ENCODE measurements around the gene CA11. TPM values are rescaled to one million over a fixed set of nuclear protein-coding genes. Genes with fewer than 3 reads are reported as not detected.

CA11 gene
- total and polyA plus RNA-seq, 2 experiments from 2014 or later = 8.8 to 29.7 TPM

DNA sequence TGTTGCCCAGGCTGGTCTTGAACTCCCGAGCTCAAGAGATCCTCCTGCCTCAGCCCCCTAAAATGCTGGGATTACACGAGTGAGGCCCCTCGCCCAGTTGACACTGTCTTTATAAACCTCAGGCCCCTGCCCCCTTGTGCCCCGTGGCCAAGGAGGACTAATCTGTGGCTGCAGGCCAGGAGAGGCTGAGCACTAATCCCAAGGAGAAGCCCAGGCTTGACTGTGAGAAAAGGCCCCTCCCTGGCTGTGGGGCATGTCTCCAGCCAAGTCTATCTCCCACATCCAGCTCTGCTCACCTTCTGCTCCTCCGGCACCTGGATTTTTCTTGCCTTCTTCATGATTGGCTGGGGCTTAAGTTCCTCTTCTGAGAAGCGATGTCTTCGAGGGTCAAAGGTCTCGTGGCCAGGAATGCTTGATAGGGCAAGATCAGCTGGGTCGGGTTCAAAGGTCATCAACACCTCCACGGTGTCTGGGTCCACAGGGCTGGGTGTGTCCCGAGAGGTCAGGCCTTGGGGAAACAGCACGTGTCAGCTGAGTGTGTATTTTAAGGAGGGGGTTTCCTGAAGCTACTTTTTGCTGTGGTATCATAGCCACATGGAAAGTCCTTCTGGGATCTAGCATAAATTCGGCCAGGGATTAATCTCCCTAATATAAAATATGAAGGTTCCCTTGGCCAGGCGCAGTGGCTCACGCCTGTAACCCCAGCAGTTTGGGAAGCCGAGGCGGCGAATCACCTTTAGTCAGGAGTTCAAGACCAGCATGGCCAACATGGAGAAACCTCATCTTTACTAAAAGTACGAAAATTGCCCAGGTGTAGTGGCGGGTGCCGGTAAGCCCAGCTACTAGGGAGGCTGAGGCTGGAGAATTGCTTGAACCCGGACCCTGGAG, 12.6 kb downstream of the CA11 start:
- Mint-ChIP-seq H3K27me3 (ENCODE audit: insufficient read depth, low read depth, poor library complexity) (peaks cover 35% of the 10 kb centered on the region), H3K9me3 (no peaks in the 10 kb centered on the region; the same call in 2 of the 3 replicates), H3K27ac (no peak overlapping the region), H3K4me1 (peaks cover 31% of the 10 kb centered on the region), H3K36me3 (ENCODE audit: low read depth) (peaks cover 5% of the 10 kb centered on the region), H3K4me3 (peak overlapping the region; percentile 60; the same call in 2 of the 3 replicates)
- ATAC-seq (no peak), DNase-seq (ENCODE audit: low spot score) (no peak)
- H3K4me3 ChIP-seq = no peak overlapping the region
- TF ChIP-seq, protein P1, sequence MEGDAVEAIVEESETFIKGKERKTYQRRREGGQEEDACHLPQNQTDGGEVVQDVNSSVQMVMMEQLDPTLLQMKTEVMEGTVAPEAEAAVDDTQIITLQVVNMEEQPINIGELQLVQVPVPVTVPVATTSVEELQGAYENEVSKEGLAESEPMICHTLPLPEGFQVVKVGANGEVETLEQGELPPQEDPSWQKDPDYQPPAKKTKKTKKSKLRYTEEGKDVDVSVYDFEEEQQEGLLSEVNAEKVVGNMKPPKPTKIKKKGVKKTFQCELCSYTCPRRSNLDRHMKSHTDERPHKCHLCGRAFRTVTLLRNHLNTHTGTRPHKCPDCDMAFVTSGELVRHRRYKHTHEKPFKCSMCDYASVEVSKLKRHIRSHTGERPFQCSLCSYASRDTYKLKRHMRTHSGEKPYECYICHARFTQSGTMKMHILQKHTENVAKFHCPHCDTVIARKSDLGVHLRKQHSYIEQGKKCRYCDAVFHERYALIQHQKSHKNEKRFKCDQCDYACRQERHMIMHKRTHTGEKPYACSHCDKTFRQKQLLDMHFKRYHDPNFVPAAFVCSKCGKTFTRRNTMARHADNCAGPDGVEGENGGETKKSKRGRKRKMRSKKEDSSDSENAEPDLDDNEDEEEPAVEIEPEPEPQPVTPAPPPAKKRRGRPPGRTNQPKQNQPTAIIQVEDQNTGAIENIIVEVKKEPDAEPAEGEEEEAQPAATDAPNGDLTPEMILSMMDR (conservative IDR thresholded peaks at IDR 0.05; ENCODE audit: low read depth in 2 of 2) = no peak
- TF ChIP-seq, protein P2, sequence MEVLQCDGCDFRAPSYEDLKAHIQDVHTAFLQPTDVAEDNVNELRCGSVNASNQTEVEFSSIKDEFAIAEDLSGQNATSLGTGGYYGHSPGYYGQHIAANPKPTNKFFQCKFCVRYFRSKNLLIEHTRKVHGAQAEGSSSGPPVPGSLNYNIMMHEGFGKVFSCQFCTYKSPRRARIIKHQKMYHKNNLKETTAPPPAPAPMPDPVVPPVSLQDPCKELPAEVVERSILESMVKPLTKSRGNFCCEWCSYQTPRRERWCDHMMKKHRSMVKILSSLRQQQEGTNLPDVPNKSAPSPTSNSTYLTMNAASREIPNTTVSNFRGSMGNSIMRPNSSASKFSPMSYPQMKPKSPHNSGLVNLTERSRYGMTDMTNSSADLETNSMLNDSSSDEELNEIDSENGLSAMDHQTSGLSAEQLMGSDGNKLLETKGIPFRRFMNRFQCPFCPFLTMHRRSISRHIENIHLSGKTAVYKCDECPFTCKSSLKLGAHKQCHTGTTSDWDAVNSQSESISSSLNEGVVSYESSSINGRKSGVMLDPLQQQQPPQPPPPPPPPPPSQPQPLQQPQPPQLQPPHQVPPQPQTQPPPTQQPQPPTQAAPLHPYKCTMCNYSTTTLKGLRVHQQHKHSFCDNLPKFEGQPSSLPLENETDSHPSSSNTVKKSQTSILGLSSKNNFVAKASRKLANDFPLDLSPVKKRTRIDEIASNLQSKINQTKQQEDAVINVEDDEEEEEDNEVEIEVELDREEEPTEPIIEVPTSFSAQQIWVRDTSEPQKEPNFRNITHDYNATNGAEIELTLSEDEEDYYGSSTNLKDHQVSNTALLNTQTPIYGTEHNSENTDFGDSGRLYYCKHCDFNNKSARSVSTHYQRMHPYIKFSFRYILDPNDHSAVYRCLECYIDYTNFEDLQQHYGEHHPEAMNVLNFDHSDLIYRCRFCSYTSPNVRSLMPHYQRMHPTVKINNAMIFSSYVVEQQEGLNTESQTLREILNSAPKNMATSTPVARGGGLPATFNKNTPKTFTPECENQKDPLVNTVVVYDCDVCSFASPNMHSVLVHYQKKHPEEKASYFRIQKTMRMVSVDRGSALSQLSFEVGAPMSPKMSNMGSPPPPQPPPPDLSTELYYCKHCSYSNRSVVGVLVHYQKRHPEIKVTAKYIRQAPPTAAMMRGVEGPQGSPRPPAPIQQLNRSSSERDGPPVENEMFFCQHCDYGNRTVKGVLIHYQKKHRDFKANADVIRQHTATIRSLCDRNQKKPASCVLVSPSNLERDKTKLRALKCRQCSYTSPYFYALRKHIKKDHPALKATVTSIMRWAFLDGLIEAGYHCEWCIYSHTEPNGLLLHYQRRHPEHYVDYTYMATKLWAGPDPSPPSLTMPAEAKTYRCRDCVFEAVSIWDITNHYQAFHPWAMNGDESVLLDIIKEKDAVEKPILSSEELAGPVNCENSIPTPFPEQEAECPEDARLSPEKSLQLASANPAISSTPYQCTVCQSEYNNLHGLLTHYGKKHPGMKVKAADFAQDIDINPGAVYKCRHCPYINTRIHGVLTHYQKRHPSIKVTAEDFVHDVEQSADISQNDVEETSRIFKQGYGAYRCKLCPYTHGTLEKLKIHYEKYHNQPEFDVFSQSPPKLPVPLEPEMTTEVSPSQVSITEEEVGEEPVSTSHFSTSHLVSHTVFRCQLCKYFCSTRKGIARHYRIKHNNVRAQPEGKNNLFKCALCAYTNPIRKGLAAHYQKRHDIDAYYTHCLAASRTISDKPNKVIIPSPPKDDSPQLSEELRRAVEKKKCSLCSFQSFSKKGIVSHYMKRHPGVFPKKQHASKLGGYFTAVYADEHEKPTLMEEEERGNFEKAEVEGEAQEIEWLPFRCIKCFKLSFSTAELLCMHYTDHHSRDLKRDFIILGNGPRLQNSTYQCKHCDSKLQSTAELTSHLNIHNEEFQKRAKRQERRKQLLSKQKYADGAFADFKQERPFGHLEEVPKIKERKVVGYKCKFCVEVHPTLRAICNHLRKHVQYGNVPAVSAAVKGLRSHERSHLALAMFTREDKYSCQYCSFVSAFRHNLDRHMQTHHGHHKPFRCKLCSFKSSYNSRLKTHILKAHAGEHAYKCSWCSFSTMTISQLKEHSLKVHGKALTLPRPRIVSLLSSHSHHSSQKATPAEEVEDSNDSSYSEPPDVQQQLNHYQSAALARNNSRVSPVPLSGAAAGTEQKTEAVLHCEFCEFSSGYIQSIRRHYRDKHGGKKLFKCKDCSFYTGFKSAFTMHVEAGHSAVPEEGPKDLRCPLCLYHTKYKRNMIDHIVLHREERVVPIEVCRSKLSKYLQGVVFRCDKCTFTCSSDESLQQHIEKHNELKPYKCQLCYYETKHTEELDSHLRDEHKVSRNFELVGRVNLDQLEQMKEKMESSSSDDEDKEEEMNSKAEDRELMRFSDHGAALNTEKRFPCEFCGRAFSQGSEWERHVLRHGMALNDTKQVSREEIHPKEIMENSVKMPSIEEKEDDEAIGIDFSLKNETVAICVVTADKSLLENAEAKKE (CRISPR knock-in tag; IDR thresholded peaks at IDR 0.05) = no peak
- no peak for TF ChIP-seq JUNB (IDR thresholded peaks at IDR 0.05; ENCODE audit: unreplicated experiment)
- TF ChIP-seq CREB1 (CRISPR knock-in tag; IDR thresholded peaks at IDR 0.05; ENCODE audit: low read depth) = no peak
- no peak for TF ChIP-seq EZH2 (IDR thresholded peaks at IDR 0.05; ENCODE audit: low read depth, unreplicated experiment)
- no peak for TF ChIP-seq ZNF331 (CRISPR knock-in tag; IDR thresholded peaks at IDR 0.05; ENCODE audit: low read depth)
- H2AFZ ChIP-seq = no peak overlapping the region
- H3K4me2 ChIP-seq = peak overlapping the region; percentile 69
- peaks cover 14% of the 10 kb centered on the region for H3K27me3 ChIP-seq (ENCODE audit: insufficient read depth)
- no peaks in the 10 kb centered on the region for H3K9me2 ChIP-seq (ENCODE audit: insufficient read depth)
- H3K4me1 ChIP-seq (ENCODE audit: insufficient read depth) = peaks cover 24% of the 10 kb centered on the region
- H3K79me2 ChIP-seq (replicated peaks; ENCODE audit: insufficient read depth) = no peaks in the 10 kb centered on the region
- H4K20me1 ChIP-seq (replicated peaks; ENCODE audit: insufficient read depth) = no peaks in the 10 kb centered on the region
- no peaks in the 10 kb centered on the region for H3K36me3 ChIP-seq (ENCODE audit: insufficient read depth)
- H3K27ac ChIP-seq (ENCODE audit: low read depth) = no peak overlapping the region
- H3F3A ChIP-seq (replicated peaks; ENCODE audit: low read depth) = peaks cover 46% of the 10 kb centered on the region

All from GM23338 (cell line).